HG02759 (cell line): Measurements from ENCODE around the gene CCDC116.
"Not testable (repeated sequence)": the region's sequence is repeated elsewhere in the genome, so short reads cannot be mapped to it uniquely, and the experiment has no call there.

Experiments
- ATAC-seq: cut with Tn5 transposase; IDR thresholded peaks from one replicate; pipeline ENCODE4 v1.9.1; 2021; ENCODE audit warnings: mild to moderate bottlenecking, moderate library complexity; ENCODE audit not compliant: unreplicated experiment

The CCDC116 gene

DNA sequence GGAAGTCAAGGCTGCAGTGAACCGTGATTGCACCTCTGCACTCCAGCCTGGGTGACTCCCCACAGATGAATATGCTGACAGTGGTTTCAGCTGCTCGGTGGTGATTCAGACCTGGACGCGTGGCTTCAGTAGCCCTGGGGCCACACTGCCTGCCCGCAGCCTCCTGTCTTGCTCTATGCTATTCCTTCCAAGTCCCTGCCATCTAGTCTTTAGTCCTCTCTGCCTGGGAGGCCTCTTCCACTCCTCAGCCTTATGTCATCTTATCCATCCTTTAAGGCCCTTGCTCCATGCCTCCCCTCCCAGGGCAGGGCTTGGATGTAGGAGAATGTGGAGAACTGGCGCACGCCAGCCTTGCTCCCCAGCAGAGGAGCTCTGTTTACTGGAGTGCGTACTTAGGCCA is 25.8 kb upstream of the CCDC116 start:
- ATAC-seq = no peak

- not testable (repeated sequence) for ATAC-seq
Observed at GRCh38 chr22:21609556-21610157, 22.9 kb upstream of the CCDC116 start.

DNA sequence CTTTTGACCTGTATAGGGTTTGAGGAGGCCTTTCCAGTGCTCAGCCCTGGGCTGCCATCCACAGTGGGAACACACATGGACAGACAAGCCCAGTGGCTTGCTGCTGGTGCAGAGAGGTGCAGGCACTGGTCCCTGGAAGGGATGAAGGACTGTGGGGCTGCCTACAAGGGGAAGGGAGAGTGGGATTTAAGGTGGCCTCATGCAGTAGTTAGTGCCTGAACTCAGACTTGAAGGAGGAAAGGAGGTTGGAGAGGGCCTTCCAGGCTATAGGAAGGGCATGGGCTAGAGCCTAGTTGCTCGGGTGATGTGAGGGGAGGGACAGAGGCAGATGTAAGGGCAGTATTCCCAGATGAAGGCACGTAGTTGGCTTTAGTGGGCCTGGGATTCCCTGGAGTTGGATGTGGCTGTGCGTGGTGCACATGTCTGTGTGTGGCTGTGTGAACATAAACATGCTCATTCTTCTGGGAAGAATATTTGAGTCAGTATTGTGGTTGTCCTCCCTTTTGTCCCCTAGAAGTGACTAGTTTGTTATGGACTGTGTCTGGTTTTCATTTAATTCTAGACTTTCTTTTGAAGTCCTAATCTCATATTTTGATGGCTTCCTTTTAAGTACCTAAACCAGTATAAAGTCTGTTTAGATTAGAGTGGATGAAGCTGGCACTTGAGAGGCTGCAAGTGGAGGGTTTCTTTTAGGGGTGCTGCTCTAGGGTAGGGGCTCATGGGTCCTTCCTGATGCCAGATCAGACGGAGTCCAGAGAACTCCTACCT is 21.2 kb upstream of the CCDC116 start:
- no peak for ATAC-seq

- ATAC-seq = no peak
Observed at GRCh38 chr22:21612858-21613257, 19.7 kb upstream of the CCDC116 start.

GRCh38 chr22:21613553-21614233 is 18.9 kb upstream of the CCDC116 start:
- ATAC-seq = no peak

- no peak for ATAC-seq
Observed at GRCh38 chr22:21615731-21616130, 16.8 kb upstream of the CCDC116 start.

DNA sequence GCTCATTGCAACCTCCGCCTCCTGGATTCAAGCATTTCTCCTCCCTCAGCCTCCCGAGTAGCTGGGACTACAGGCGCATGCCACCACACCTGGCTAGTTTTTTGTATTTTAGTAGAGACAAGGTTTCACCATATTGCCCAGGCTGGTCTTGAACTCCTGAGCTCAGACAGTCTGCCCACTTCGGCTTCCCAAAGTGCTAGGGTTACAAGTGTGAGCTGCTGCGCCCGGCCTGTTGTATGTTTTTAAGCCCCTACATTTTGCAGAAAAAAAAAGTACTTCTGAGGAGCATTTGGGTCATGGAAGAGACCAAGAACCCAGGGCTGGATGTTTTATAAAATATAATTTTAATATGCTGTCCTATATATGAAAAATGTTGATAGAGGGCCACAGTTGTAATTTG is 15.2 kb upstream of the CCDC116 start:
- not testable (repeated sequence) for ATAC-seq

DNA sequence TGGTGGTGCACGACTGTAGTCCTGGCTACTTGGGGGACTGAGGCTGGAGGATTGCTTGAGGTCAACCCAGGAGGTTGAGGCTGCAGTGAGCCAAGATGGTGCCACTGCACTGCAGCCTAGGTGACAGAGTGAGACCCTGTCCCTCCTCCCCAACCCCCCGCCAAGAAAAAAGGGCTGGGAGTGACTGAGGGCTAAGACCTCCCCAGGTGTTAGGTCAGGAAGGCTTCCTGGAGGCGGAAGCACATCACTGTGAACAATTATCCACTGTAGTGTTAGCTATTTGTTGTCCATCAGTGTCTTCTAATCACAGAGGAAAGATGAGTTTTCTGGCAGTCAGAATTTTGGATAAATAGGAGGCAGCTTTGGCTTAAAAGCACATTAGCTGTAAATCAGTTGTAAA is 11.5 kb upstream of the CCDC116 start:
- no peak for ATAC-seq

GRCh38 chr22:21622011-21622918 is 10.3 kb upstream of the CCDC116 start:
- ATAC-seq = no peak

- no peak for ATAC-seq
Observed at GRCh38 chr22:21622919-21623647, 9.5 kb upstream of the CCDC116 start.

GRCh38 chr22:21623648-21623970 is 9.0 kb upstream of the CCDC116 start:
- ATAC-seq = no peak

GRCh38 chr22:21624120-21624879 is 8.3 kb upstream of the CCDC116 start:
- no peak for ATAC-seq

GRCh38 chr22:21624880-21625791 is 7.4 kb upstream of the CCDC116 start:
- ATAC-seq = no peak

GRCh38 chr22:21626073-21626734 is 6.4 kb upstream of the CCDC116 start:
- ATAC-seq = no peak

- ATAC-seq = no peak
Observed at GRCh38 chr22:21626735-21627469, 5.7 kb upstream of the CCDC116 start.

- no peak for ATAC-seq
Observed at GRCh38 chr22:21628386-21629254, 3.9 kb upstream of the CCDC116 start.
